Stimulated activated memory B cell treated with anti-CD40 and anti-IgM and Interleukin-4, amounts not matched to agents 10 μg/mL and 1 μg/mL and 100 μg/mL, for 72 hours (primary cell): Measurements from ENCODE around the gene CYP8B1.

Experiments
- ATAC-seq: fragments of 150-1000 bp; cut with Tn5 transposase; 2 replicates; pipeline ENCODE4 v1.10.0; 2021
- H3K27ac Mint-ChIP-seq: one replicate; pipeline ENCODE4 v1.8.0; 2022; ENCODE audit warnings: mild to moderate bottlenecking, mixed read lengths
- H3K27me3 Mint-ChIP-seq: one replicate; pipeline ENCODE4 v1.8.0; 2022; ENCODE audit warnings: mixed read lengths
- H3K36me3 Mint-ChIP-seq: one replicate; pipeline ENCODE4 v1.8.0; 2022; ENCODE audit warnings: mixed read lengths
- H3K4me1 Mint-ChIP-seq: one replicate; pipeline ENCODE4 v1.8.0; 2022; ENCODE audit warnings: mixed read lengths
- H3K4me3 Mint-ChIP-seq: one replicate; pipeline ENCODE4 v1.8.0; 2022; ENCODE audit warnings: mild to moderate bottlenecking, moderate library complexity, mixed read lengths
- H3K9me3 Mint-ChIP-seq: one replicate; pipeline ENCODE4 v1.8.0; 2022; ENCODE audit warnings: mixed read lengths

Gene CYP8B1

DNA sequence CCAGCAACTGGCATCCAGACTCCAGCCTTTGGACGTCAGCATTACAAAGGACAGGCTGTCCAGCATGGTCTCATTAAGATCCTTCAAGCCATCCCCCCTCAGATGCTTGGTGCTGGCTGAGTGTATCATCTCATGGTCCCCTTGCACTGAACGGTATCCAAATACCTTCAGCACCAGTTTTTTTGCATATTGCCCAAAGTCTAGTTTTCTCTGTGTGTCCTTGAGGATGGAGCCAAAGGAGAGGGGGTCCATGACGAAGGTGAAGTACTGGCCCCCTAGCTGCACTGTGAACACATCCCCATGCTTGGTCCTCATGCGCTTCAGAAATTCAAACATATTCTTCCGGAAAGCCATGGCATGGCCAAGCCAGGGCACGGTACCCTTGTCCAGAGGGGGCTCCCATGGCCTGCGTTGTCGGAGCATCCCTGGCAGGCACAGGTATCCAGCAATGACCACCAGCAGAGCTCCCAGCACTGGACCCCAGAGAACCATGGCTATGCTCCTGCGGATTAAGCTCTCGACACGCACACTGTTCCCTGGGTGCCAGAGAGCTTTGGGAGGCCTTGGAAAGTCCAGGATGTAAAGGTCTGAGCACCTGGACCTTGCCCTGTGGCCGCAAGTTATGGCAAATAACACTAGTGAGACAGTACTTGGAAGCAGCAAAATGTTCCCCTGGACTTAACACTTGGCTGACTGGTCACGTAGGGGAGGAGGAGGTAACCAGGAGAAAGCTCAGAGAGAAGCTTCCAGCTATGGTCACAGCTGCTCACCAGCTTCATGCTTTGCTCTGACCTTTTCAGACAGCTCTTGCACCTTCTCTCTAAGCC lies at the start of gene CYP8B1:
Gene CYP8B1, minus strand, starts transcription at position 555 of the 827 bp plus-strand sequence. Its CDS starts 63 bp downstream, at position 492.
- Mint-ChIP-seq H3K27me3 (peaks cover 11% of the 10 kb centered on the region), H3K9me3 (no peaks in the 10 kb centered on the region), H3K4me1 (no peaks in the 10 kb centered on the region), H3K36me3 (no peaks in the 10 kb centered on the region), H3K27ac (no peak within 1 kb of the TSS), H3K4me3 (no peak within 1 kb of the TSS)
- ATAC-seq, result no peak

DNA sequence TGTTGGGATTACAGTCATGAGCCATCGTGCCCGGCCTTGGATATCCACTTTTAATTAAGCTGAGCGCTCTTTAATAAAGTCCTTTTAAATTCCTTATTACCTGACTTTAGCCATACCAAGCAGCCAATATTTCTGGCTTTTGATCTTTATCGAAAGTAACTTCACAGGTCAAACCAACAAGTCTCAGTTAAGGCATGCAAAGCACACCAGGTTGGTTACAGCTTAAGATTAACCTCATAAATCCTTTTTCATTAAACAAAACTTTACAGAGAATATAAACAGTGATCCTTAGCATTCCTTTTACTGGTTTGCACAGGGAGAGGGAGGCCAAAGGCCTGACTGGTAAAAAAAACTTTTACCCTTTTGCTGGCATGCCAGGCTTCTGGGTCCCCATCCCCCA lies 47.9 kb upstream of the CYP8B1 start:
- no peak for ATAC-seq
- H3K27me3 Mint-ChIP-seq, result peaks cover 14% of the 10 kb centered on the region
- no peaks in the 10 kb centered on the region for H3K4me1 Mint-ChIP-seq
- H3K27ac Mint-ChIP-seq, result no peak overlapping the region
- no peaks in the 10 kb centered on the region for H3K36me3 Mint-ChIP-seq
- H3K4me3 Mint-ChIP-seq, result no peak overlapping the region
- H3K9me3 Mint-ChIP-seq, result peaks cover 2% of the 10 kb centered on the region

- Mint-ChIP-seq H3K27ac (no peak overlapping the region), H3K9me3 (peaks cover 18% of the 10 kb centered on the region), H3K4me1 (no peaks in the 10 kb centered on the region), H3K36me3 (peaks cover 6% of the 10 kb centered on the region), H3K27me3 (no peaks in the 10 kb centered on the region), H3K4me3 (no peak overlapping the region)
- ATAC-seq, result no peak
Observed at GRCh38 chr3:42914771-42915515, 39.3 kb upstream of the CYP8B1 start.

- Mint-ChIP-seq H3K4me1 (no peaks in the 10 kb centered on the region), H3K27me3 (peaks cover 25% of the 10 kb centered on the region), H3K4me3 (no peak overlapping the region), H3K27ac (no peak overlapping the region), H3K9me3 (peaks cover 14% of the 10 kb centered on the region), H3K36me3 (peaks cover 6% of the 10 kb centered on the region)
- ATAC-seq, result no peak
Observed at GRCh38 chr3:42911551-42911950, 35.9 kb upstream of the CYP8B1 start.

DNA sequence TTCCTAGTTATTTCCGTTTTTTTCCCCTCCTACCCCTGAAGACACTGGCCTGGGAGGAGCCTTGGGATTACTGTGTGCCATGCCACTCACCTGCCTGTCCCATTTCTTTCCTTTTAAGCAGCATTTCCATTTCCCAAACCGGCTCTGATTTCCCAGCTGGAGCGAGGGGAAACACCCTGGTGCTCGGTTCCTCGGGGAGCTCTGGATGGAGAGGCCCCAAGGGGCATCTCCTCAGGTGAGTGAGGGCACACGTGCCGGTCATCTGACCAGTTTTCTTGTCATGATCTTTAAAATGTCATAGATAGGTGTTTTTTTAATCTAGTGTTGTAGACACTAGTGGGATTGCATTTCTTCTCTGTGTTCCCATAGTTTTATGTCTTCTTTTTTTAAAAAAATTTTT lies 33.0 kb upstream of the CYP8B1 start:
- Mint-ChIP-seq H3K27me3 (peaks cover 54% of the 10 kb centered on the region), H3K4me3 (no peak overlapping the region), H3K36me3 (peaks cover 7% of the 10 kb centered on the region), H3K9me3 (peaks cover 11% of the 10 kb centered on the region), H3K4me1 (no peaks in the 10 kb centered on the region), H3K27ac (no peak overlapping the region)
- ATAC-seq, result no peak

DNA sequence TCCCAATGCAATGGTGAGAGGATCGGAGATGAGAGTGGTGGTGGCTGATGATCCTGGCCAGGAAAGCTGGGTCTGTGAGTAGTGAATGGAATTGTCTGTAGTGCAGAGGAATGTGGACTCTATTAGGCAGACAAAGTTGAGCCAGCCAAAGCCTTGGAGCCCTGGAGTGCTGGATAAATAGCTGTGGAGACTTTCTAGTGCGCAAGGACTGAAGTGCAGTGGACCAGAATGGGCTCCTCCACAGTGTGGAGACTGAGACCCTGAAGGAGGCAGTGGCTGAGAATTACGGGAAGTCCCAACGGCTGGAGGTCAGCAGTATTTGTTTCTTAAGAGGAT lies 31.1 kb upstream of the CYP8B1 start:
- H3K36me3 Mint-ChIP-seq, result peaks cover 7% of the 10 kb centered on the region
- no peak overlapping the region for H3K27ac Mint-ChIP-seq
- H3K4me3 Mint-ChIP-seq, result no peak overlapping the region
- peaks cover 59% of the 10 kb centered on the region for H3K27me3 Mint-ChIP-seq
- no peaks in the 10 kb centered on the region for H3K4me1 Mint-ChIP-seq
- no peak for ATAC-seq
- peaks cover 8% of the 10 kb centered on the region for H3K9me3 Mint-ChIP-seq

DNA sequence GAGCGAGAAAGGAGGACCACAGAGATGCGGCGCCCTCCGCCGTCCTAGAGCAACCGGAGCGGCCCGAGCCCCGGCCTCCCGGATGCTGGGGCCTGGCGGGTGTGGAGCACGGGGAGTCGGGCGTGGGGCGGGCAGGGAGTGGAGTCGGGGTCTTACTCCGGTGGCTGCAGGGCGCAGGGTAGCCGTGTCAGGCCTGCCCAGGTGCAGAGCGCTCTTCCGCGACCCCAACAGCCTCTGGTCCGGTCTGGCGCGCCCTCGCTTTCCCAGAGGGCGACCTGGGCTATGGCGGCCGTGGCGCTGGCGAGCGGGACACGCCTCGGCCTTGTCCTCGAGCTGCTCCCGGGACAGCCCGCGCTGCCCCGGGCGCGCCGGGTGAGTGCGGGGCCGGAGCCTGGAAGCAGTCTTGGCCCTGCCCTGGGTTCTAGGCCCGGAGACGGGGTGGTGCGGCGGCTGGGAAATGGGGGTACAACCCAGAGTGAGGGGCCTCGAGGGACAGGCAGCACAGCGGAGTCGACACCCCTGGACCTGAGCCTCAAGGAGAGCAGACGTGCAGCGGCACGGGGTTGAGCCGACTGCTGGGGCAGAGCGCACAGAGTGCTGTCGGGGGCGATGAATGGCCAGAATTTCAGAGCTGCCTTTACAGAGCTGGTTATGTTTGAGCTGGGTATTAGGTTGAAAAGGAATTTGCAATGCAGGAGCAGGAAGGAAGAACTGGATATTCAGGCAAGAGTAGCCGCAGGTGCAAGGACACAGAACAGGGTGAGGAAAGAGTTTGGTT lies 30.6 kb upstream of the CYP8B1 start, which contains the start of gene ZNF662:
Gene ZNF662, plus strand, starts transcription at position 73 of the 778 bp plus-strand sequence. CDS start 1,973 bp downstream, outside the sequence.
- peak; percentile 20 for ATAC-seq
- no peak within 1 kb of the TSS for H3K27ac Mint-ChIP-seq

DNA sequence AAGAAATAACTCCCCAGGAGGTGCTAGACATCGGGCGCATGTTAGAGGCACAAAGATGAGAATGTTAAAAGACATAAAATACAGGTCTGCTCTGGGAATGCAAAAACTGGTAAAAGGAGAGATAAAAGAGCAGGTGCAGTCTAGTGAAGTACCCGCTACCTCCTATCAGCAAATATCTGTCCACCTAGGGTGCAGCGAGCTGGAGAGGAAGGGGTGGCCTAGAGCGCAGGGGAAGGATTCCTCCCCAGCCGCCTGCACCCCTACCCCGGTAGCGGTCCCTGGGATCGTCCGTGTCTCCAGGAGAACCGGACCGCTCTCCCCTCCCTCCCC lies 30.0 kb upstream of the CYP8B1 start:
- H3K4me1 Mint-ChIP-seq, result no peaks in the 10 kb centered on the region
- peaks cover 59% of the 10 kb centered on the region for H3K27me3 Mint-ChIP-seq
- H3K27ac Mint-ChIP-seq, result no peak overlapping the region
- peaks cover 8% of the 10 kb centered on the region for H3K9me3 Mint-ChIP-seq
- H3K36me3 Mint-ChIP-seq, result peaks cover 7% of the 10 kb centered on the region
- no peak for ATAC-seq
- peak overlapping the region; percentile 57 for H3K4me3 Mint-ChIP-seq

More for the DNA sequence above, 30.6 kb upstream of the CYP8B1 start, which contains the start of gene ZNF662:
- Mint-ChIP-seq H3K9me3 (peaks cover 8% of the 10 kb centered on the region), H3K36me3 (peaks cover 7% of the 10 kb centered on the region), H3K4me1 (no peaks in the 10 kb centered on the region), H3K27me3 (peaks cover 59% of the 10 kb centered on the region), H3K4me3 (peak within 1 kb of the TSS; percentile 57)

DNA sequence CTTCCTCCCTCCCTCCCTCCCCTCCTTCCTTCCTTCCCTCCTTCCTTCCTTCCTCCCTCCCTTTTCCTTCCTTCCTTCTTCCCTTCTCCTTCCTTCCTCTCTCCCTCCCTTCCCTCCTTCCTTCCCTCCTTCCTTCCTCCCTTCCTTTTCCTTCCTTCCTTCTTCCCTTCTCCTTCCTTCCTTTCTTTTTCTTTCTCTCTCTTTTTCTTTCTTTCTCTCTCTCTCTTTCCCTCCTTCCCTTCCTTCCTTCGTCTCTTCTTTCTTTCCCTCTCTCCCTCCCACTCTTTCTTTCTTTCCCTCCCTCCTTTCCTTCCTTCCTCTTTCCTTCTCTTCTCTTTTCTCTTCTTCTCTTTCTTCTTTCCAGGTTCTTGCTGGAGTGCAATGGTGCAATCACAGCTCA lies 28.4 kb upstream of the CYP8B1 start:
- H3K27me3 Mint-ChIP-seq, result peaks cover 59% of the 10 kb centered on the region
- H3K4me3 Mint-ChIP-seq, result no peak overlapping the region
- H3K9me3 Mint-ChIP-seq, result peaks cover 8% of the 10 kb centered on the region
- H3K27ac Mint-ChIP-seq, result no peak overlapping the region
- H3K36me3 Mint-ChIP-seq, result peaks cover 7% of the 10 kb centered on the region
- no peaks in the 10 kb centered on the region for H3K4me1 Mint-ChIP-seq
- no peak for ATAC-seq

DNA sequence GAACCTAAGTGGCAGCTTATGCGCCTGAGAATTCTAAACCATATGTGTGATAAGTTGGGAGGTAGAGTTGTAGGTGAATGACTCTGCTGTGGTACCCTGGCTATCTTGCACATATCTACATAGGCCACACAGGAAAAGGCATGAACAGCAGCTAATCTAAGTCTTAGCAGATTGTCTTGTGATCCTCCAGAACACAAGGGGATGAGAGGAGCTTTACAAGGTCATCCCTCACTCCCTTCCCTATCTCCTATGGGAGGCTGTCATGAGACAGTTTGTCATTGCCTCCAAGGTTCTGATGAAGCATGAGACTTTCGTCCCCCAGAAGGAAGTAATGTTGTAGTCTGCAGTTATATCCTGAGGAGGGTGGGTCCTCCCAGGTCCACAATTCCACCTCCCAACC lies 26.6 kb upstream of the CYP8B1 start:
- H3K4me3 Mint-ChIP-seq, result no peak overlapping the region
- H3K4me1 Mint-ChIP-seq, result no peaks in the 10 kb centered on the region
- ATAC-seq, result no peak
- peaks cover 7% of the 10 kb centered on the region for H3K36me3 Mint-ChIP-seq
- peaks cover 8% of the 10 kb centered on the region for H3K9me3 Mint-ChIP-seq
- H3K27me3 Mint-ChIP-seq, result peaks cover 41% of the 10 kb centered on the region
- no peak overlapping the region for H3K27ac Mint-ChIP-seq

DNA sequence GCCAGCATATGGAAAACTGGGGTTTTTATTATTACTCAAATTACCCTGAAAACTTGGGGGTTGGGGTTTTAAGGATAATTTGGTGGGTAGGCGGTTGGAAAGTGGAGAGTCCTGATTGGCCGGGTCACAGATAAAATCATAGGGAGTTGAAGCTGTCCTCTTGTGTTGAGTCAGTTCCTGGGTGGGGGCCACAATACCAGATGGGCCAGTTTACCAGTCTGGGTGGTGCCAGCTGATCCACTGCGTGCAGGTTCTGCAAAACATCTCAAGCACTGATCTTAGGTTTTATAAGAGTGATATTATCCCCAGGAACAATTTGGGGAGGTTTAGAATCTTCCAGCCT lies 25.4 kb upstream of the CYP8B1 start:
- Mint-ChIP-seq H3K4me3 (no peak overlapping the region), H3K27ac (no peak overlapping the region), H3K36me3 (peaks cover 7% of the 10 kb centered on the region), H3K4me1 (no peaks in the 10 kb centered on the region), H3K27me3 (peaks cover 29% of the 10 kb centered on the region), H3K9me3 (peaks cover 8% of the 10 kb centered on the region)
- no peak for ATAC-seq

- no peak for ATAC-seq
- H3K36me3 Mint-ChIP-seq, result peaks cover 7% of the 10 kb centered on the region
- H3K4me3 Mint-ChIP-seq, result no peak overlapping the region
- no peaks in the 10 kb centered on the region for H3K4me1 Mint-ChIP-seq
- H3K9me3 Mint-ChIP-seq, result peaks cover 8% of the 10 kb centered on the region
- H3K27ac Mint-ChIP-seq, result no peak overlapping the region
- H3K27me3 Mint-ChIP-seq, result peaks cover 23% of the 10 kb centered on the region
Observed at GRCh38 chr3:42900226-42901072, 24.8 kb upstream of the CYP8B1 start.

GRCh38 chr3:42898896-42899675 lies 23.4 kb upstream of the CYP8B1 start:
- H3K27me3 Mint-ChIP-seq, result peaks cover 9% of the 10 kb centered on the region
- H3K36me3 Mint-ChIP-seq, result peaks cover 1% of the 10 kb centered on the region
- peaks cover 2% of the 10 kb centered on the region for H3K9me3 Mint-ChIP-seq
- H3K27ac Mint-ChIP-seq, result no peak overlapping the region
- no peak overlapping the region for H3K4me3 Mint-ChIP-seq
- no peak for ATAC-seq
- no peaks in the 10 kb centered on the region for H3K4me1 Mint-ChIP-seq

- no peak overlapping the region for H3K4me3 Mint-ChIP-seq
- no peak for ATAC-seq
- no peaks in the 10 kb centered on the region for H3K36me3 Mint-ChIP-seq
- H3K27ac Mint-ChIP-seq, result no peak overlapping the region
- peaks cover 11% of the 10 kb centered on the region for H3K27me3 Mint-ChIP-seq
- no peaks in the 10 kb centered on the region for H3K9me3 Mint-ChIP-seq
- H3K4me1 Mint-ChIP-seq, result no peaks in the 10 kb centered on the region
Observed at GRCh38 chr3:42895580-42895868, 19.8 kb upstream of the CYP8B1 start.
